WTC11 (cell line): ENCODE data around the gene GYS1. TPM values are rescaled to one million over a fixed set of nuclear protein-coding genes. Genes with fewer than 3 reads are reported as not detected.
A peak's percentile ranks its signal among the peaks of the same experiment; 100 is the strongest.

Source experiments
- ATAC-seq: fragments of 200-7000 bp; cut with Tn5 transposase; 2 replicates; pipeline ENCODE4 v1.10.0; 2021; ENCODE audit warnings: mild to moderate bottlenecking, moderate library complexity
- CTCF ChIA-PET: fragments of 300-600 bp; sonication (Branson Sonifier 250); formaldehyde crosslinking; loops from one replicate; lab custom pipeline; 2021; ENCODE audit warnings: antibody characterized with exemption; lab: Charles Lee
- POLR2A ChIA-PET: fragments of 350-600 bp; sonication (Branson Sonifier 250); formaldehyde crosslinking; loops from one replicate; lab custom pipeline; 2021; ENCODE audit warnings: antibody characterized with exemption; lab: Charles Lee
- DNase-seq: peaks from one replicate; pipeline ENCODE4 v3.0.0; 2021; ENCODE audit warnings: low spot score
- H3K27ac Mint-ChIP-seq: 2 replicates; pipeline ENCODE4 v1.8.0; 2021; ENCODE audit warnings: mixed read lengths
- H3K27me3 Mint-ChIP-seq: 2 replicates; pipeline ENCODE4 v1.8.0; 2021; ENCODE audit warnings: low read depth, mild to moderate bottlenecking, moderate library complexity, mixed read lengths
- H3K36me3 Mint-ChIP-seq: 2 replicates; pipeline ENCODE4 v1.8.0; 2021; ENCODE audit warnings: mixed read lengths
- H3K4me1 Mint-ChIP-seq: 2 replicates; pipeline ENCODE4 v1.8.0; 2022; ENCODE audit warnings: mixed read lengths
- H3K4me3 Mint-ChIP-seq: 2 replicates; pipeline ENCODE4 v1.8.0; 2021; ENCODE audit warnings: mild to moderate bottlenecking, moderate library complexity, mixed read lengths
- H3K9me3 Mint-ChIP-seq: 2 replicates; pipeline ENCODE4 v1.8.0; 2021; ENCODE audit warnings: mixed read lengths
- ATF3 ChIP-seq: sonication (generic); formaldehyde crosslinking; conservative IDR thresholded peaks from 2 replicates; pipeline ENCODE4 v1.8.1; 2022; ENCODE audit warnings: mild to moderate bottlenecking, missing genetic modification reagents
- CREB1 ChIP-seq: sonication (generic); formaldehyde crosslinking; IDR thresholded peaks from 2 replicates; pipeline ENCODE4 v1.8.0; 2023; ENCODE audit warnings: mild to moderate bottlenecking, missing genetic modification reagents
- ELF4 ChIP-seq: sonication (generic); formaldehyde crosslinking; IDR thresholded peaks from 2 replicates; pipeline ENCODE4 v1.8.1; 2022; ENCODE audit warnings: low read depth, mild to moderate bottlenecking, moderate library complexity, missing genetic modification reagents
- ETV6 ChIP-seq: sonication (generic); formaldehyde crosslinking; IDR thresholded peaks from 2 replicates; pipeline ENCODE4 v1.8.1; 2022; ENCODE audit warnings: mild to moderate bottlenecking, missing genetic modification reagents
- FOXJ3 ChIP-seq: sonication (generic); formaldehyde crosslinking; IDR thresholded peaks from 2 replicates; pipeline ENCODE4 v1.9.0; 2021; ENCODE audit warnings: missing genetic modification reagents, mild to moderate bottlenecking, borderline replicate concordance
- HMGA2 ChIP-seq: fragments of 250-450 bp; sonication (Bioruptor Pico); IDR thresholded peaks from 2 replicates; pipeline ENCODE4 v1.4.0; 2021; ENCODE audit warnings: mild to moderate bottlenecking, moderate library complexity
- JAZF1 ChIP-seq: fragments of 250-450 bp; sonication (Bioruptor Pico); IDR thresholded peaks from 2 replicates; pipeline ENCODE4 v1.9.0; 2021; ENCODE audit warnings: moderate library complexity, mild to moderate bottlenecking, inconsistent platforms
- MYBL2 ChIP-seq: sonication (generic); formaldehyde crosslinking; IDR thresholded peaks from 2 replicates; pipeline ENCODE4 v1.8.1; 2023; ENCODE audit warnings: mild to moderate bottlenecking, moderate library complexity, missing genetic modification reagents
- NR1H2 ChIP-seq: sonication (generic); formaldehyde crosslinking; IDR thresholded peaks from 2 replicates; pipeline ENCODE4 v1.9.0; 2021; ENCODE audit warnings: mild to moderate bottlenecking, moderate library complexity, missing genetic modification reagents
- NR2C2 ChIP-seq: sonication (generic); formaldehyde crosslinking; IDR thresholded peaks from 2 replicates; pipeline ENCODE4 v1.8.0; 2022; ENCODE audit warnings: mild to moderate bottlenecking, missing genetic modification reagents
- OVOL2 ChIP-seq: fragments of 250-450 bp; sonication (Bioruptor Pico); IDR thresholded peaks from 2 replicates; pipeline ENCODE4 v1.9.0; 2021; ENCODE audit warnings: mild to moderate bottlenecking, borderline replicate concordance
- SMAD3 ChIP-seq: sonication (generic); formaldehyde crosslinking; IDR thresholded peaks from 2 replicates; pipeline ENCODE4 v1.8.0; 2022; ENCODE audit warnings: missing genetic modification reagents, mild to moderate bottlenecking, borderline replicate concordance
- TEAD1 ChIP-seq: sonication (generic); formaldehyde crosslinking; IDR thresholded peaks from 2 replicates; pipeline ENCODE4 v1.8.0; 2022; ENCODE audit warnings: mild to moderate bottlenecking, missing genetic modification reagents
- USF2 ChIP-seq: sonication (generic); formaldehyde crosslinking; IDR thresholded peaks from 2 replicates; pipeline ENCODE4 v1.8.1; 2023; ENCODE audit warnings: mild to moderate bottlenecking, missing genetic modification reagents, moderate library complexity
- ZMAT4 ChIP-seq: fragments of 250-450 bp; sonication (Bioruptor Pico); IDR thresholded peaks from 2 replicates; pipeline ENCODE4 v1.9.0; 2021; ENCODE audit warnings: mild to moderate bottlenecking
- ZNF219 ChIP-seq: sonication (generic); formaldehyde crosslinking; IDR thresholded peaks from 2 replicates; pipeline ENCODE4 v1.8.0; 2023; ENCODE audit warnings: missing genetic modification reagents, mild to moderate bottlenecking, borderline replicate concordance
- ZNF232 ChIP-seq: sonication (generic); formaldehyde crosslinking; IDR thresholded peaks from 2 replicates; pipeline ENCODE4 v1.8.0; 2022; ENCODE audit warnings: mild to moderate bottlenecking, missing genetic modification reagents
- total RNA-seq: library from RNA; stranded (reverse); gene quantifications from 3 replicates; pipeline ENCODE4 v1.2.3, GENCODE V29; 2021
- TF ChIP-seq, protein P1 (sequence below): sonication (generic); formaldehyde crosslinking; IDR thresholded peaks from 2 replicates; pipeline ENCODE4 v1.8.1; 2022; ENCODE audit warnings: missing genetic modification reagents, borderline replicate concordance
- TF ChIP-seq, protein P2 (sequence below): sonication (generic); formaldehyde crosslinking; IDR thresholded peaks from 2 replicates; pipeline ENCODE4 v1.8.1; 2022; ENCODE audit warnings: mild to moderate bottlenecking, moderate library complexity, missing genetic modification reagents
- TF ChIP-seq, protein P3 (sequence below): sonication (generic); formaldehyde crosslinking; IDR thresholded peaks from 2 replicates; pipeline ENCODE4 v1.8.0; 2023; ENCODE audit warnings: missing genetic modification reagents, mild to moderate bottlenecking, borderline replicate concordance
- TF ChIP-seq, protein P4 (sequence below): sonication (generic); formaldehyde crosslinking; IDR thresholded peaks from 2 replicates; pipeline ENCODE4 v1.8.0; 2022; ENCODE audit warnings: mild to moderate bottlenecking, missing genetic modification reagents
- TF ChIP-seq, protein P5 (sequence below): sonication (generic); formaldehyde crosslinking; IDR thresholded peaks from 2 replicates; pipeline ENCODE4 v1.8.0; 2022; ENCODE audit warnings: mild to moderate bottlenecking, missing genetic modification reagents
- TF ChIP-seq, protein P6 (sequence below): fragments of 250-450 bp; sonication (Bioruptor Pico); IDR thresholded peaks from 2 replicates; pipeline ENCODE4 v1.8.0; 2021; ENCODE audit warnings: mild to moderate bottlenecking

The GYS1 gene
- total RNA-seq, 1 experiment from 2014 or later, result 52.0 TPM

GRCh38 chr19:48963371-48964204 lies 29.5 kb downstream of the GYS1 start:
- CTCF ChIA-PET, result interaction anchor here (0.6 to 2.2 kb wide), 8 partner anchors 29 to 175 kb away, joined by 3 to 13 read pairs (median 4); partner anchors contain the start of genes DHDH, GYS1 and RUVBL2
- H3K9me3 Mint-ChIP-seq, result peaks cover 4% of the 10 kb centered on the region
- H3K4me3 Mint-ChIP-seq, result peak overlapping the region; percentile 99
- H3K4me1 Mint-ChIP-seq, result peaks cover 33% of the 10 kb centered on the region
- POLR2A ChIA-PET, result interaction anchor here (0.6 to 1.4 kb wide), 8 partner anchors 30 to 334 kb away, joined by 3 to 6 read pairs (median 3); partner anchors contain the start of genes GYS1, PPP1R15A and RUVBL2
- H3K36me3 Mint-ChIP-seq, result peaks cover 40% of the 10 kb centered on the region
- ATAC-seq, result peak; percentile 21
- DNase-seq, result peak; percentile 75
- no peaks in the 10 kb centered on the region for H3K27me3 Mint-ChIP-seq
- H3K27ac Mint-ChIP-seq, result peak overlapping the region; percentile 99
- TF ChIP-seq, protein P1, sequence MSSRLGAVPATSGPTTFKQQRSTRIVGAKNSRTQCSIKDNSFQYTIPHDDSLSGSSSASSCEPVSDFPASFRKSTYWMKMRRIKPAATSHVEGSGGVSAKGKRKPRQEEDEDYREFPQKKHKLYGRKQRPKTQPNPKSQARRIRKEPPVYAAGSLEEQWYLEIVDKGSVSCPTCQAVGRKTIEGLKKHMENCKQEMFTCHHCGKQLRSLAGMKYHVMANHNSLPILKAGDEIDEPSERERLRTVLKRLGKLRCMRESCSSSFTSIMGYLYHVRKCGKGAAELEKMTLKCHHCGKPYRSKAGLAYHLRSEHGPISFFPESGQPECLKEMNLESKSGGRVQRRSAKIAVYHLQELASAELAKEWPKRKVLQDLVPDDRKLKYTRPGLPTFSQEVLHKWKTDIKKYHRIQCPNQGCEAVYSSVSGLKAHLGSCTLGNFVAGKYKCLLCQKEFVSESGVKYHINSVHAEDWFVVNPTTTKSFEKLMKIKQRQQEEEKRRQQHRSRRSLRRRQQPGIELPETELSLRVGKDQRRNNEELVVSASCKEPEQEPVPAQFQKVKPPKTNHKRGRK, result no peak
- no peak for TF ChIP-seq OVOL2 (CRISPR knock-in tag)
- TF ChIP-seq, protein P2, sequence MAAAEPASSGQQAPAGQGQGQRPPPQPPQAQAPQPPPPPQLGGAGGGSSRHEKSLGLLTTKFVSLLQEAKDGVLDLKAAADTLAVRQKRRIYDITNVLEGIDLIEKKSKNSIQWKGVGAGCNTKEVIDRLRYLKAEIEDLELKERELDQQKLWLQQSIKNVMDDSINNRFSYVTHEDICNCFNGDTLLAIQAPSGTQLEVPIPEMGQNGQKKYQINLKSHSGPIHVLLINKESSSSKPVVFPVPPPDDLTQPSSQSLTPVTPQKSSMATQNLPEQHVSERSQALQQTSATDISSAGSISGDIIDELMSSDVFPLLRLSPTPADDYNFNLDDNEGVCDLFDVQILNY (CRISPR knock-in tag), result peak; percentile 90
- no peak for TF ChIP-seq USF2 (CRISPR knock-in tag)
- TF ChIP-seq, protein P3, sequence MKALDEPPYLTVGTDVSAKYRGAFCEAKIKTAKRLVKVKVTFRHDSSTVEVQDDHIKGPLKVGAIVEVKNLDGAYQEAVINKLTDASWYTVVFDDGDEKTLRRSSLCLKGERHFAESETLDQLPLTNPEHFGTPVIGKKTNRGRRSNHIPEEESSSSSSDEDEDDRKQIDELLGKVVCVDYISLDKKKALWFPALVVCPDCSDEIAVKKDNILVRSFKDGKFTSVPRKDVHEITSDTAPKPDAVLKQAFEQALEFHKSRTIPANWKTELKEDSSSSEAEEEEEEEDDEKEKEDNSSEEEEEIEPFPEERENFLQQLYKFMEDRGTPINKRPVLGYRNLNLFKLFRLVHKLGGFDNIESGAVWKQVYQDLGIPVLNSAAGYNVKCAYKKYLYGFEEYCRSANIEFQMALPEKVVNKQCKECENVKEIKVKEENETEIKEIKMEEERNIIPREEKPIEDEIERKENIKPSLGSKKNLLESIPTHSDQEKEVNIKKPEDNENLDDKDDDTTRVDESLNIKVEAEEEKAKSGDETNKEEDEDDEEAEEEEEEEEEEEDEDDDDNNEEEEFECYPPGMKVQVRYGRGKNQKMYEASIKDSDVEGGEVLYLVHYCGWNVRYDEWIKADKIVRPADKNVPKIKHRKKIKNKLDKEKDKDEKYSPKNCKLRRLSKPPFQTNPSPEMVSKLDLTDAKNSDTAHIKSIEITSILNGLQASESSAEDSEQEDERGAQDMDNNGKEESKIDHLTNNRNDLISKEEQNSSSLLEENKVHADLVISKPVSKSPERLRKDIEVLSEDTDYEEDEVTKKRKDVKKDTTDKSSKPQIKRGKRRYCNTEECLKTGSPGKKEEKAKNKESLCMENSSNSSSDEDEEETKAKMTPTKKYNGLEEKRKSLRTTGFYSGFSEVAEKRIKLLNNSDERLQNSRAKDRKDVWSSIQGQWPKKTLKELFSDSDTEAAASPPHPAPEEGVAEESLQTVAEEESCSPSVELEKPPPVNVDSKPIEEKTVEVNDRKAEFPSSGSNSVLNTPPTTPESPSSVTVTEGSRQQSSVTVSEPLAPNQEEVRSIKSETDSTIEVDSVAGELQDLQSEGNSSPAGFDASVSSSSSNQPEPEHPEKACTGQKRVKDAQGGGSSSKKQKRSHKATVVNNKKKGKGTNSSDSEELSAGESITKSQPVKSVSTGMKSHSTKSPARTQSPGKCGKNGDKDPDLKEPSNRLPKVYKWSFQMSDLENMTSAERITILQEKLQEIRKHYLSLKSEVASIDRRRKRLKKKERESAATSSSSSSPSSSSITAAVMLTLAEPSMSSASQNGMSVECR, result no peak
- TF ChIP-seq NR2C2, result no peak
- TF ChIP-seq, protein P4, sequence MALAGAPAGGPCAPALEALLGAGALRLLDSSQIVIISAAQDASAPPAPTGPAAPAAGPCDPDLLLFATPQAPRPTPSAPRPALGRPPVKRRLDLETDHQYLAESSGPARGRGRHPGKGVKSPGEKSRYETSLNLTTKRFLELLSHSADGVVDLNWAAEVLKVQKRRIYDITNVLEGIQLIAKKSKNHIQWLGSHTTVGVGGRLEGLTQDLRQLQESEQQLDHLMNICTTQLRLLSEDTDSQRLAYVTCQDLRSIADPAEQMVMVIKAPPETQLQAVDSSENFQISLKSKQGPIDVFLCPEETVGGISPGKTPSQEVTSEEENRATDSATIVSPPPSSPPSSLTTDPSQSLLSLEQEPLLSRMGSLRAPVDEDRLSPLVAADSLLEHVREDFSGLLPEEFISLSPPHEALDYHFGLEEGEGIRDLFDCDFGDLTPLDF, result no peak
- TF ChIP-seq, protein P5, sequence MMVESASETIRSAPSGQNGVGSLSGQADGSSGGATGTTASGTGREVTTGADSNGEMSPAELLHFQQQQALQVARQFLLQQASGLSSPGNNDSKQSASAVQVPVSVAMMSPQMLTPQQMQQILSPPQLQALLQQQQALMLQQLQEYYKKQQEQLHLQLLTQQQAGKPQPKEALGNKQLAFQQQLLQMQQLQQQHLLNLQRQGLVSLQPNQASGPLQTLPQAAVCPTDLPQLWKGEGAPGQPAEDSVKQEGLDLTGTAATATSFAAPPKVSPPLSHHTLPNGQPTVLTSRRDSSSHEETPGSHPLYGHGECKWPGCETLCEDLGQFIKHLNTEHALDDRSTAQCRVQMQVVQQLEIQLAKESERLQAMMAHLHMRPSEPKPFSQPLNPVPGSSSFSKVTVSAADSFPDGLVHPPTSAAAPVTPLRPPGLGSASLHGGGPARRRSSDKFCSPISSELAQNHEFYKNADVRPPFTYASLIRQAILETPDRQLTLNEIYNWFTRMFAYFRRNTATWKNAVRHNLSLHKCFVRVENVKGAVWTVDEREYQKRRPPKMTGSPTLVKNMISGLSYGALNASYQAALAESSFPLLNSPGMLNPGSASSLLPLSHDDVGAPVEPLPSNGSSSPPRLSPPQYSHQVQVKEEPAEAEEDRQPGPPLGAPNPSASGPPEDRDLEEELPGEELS (CRISPR knock-in tag), result peak; percentile 50; the same call in 1 of the 2 replicates
- TF ChIP-seq ELF4 (CRISPR knock-in tag), result no peak
- no peak for TF ChIP-seq SMAD3
- TF ChIP-seq TEAD1, result no peak
- no peak for TF ChIP-seq ZNF219 (CRISPR knock-in tag)
- no peak for TF ChIP-seq NR1H2
- TF ChIP-seq, protein P6, sequence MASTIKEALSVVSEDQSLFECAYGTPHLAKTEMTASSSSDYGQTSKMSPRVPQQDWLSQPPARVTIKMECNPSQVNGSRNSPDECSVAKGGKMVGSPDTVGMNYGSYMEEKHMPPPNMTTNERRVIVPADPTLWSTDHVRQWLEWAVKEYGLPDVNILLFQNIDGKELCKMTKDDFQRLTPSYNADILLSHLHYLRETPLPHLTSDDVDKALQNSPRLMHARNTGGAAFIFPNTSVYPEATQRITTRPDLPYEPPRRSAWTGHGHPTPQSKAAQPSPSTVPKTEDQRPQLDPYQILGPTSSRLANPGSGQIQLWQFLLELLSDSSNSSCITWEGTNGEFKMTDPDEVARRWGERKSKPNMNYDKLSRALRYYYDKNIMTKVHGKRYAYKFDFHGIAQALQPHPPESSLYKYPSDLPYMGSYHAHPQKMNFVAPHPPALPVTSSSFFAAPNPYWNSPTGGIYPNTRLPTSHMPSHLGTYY (CRISPR knock-in tag), result no peak
- no peak for TF ChIP-seq CREB1
- peak; percentile 65; the same call in 1 of the 2 replicates for TF ChIP-seq ZNF232 (CRISPR knock-in tag)
- no peak for TF ChIP-seq HMGA2 (CRISPR knock-in tag)
- no peak for TF ChIP-seq ATF3 (CRISPR knock-in tag)
- TF ChIP-seq FOXJ3 (CRISPR knock-in tag), result no peak
- TF ChIP-seq JAZF1, result no peak
- TF ChIP-seq MYBL2 (CRISPR knock-in tag), result no peak
- TF ChIP-seq ZMAT4 (CRISPR knock-in tag), result 0 out of 2 replicates have a peak, but pooled peaks have one; percentile 38
- peak; percentile 76; the same call in 1 of the 2 replicates for TF ChIP-seq ETV6 (CRISPR knock-in tag)
